SU-DHL-6 (cell line): ENCODE results near the gene WDR47.

Source experiments
- CTCF ChIP-seq: fragments of 200-600 bp; sonication (generic); IDR thresholded peaks from one replicate; pipeline ENCODE4 v1.5.1; 2017; ENCODE audit warnings: antibody characterized with exemption, mild to moderate bottlenecking, low read length, moderate library complexity; ENCODE audit not compliant: insufficient read depth, poor library complexity, severe bottlenecking
- EZH2phosphoT487 ChIP-seq: fragments of 200-600 bp; sonication (generic), shearing (Covaris generic); conservative IDR thresholded peaks from 2 replicates; pipeline ENCODE4 v1.6.1; 2018; ENCODE audit warnings: mild to moderate bottlenecking, antibody characterized with exemption, low read length, moderate library complexity, mixed read lengths

DNA sequence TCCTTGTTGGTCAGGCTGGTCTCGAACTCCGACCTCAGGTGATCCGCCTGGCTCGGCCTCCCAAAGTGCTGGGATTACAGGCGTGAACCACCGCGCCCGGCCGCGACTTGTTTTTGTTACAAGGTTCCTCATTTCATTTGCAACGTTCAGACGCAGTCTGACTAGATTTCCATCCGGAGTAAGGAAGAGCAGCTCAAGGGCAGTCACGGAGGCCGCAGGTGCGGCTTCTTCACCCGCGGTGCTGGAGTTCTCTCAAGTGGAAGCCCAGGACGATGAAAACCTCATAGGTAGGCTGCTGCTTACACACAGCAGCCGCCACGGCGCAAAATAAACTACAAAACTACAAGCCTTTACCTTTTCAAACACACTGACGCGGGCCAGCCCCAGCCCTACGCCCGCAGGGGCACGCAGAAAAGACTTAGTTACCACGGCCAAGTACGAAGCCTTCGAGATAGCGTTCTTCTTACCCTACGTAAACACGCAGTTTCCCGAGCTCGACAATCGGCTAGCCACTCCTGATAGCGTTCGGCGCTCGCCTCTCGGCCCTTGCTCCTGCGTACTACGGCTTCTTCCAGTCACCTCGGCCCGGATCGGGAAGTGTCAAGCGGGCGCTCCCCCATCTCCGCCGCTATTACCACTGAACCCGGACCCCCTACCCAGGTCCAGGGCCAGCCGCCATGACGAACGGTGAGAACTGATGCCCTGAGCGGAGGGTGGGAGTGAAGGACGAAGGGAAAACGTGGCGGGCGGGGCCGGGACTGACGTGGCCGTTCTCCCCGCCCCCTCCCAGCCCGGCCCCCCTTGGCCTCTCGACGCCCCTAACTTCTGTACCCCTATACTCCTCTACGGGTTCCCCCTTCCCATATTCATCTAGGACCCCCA, 48.5 kb upstream of the WDR47 start, which contains the start of gene TMEM167B:
- TF ChIP-seq CTCF (no peak), EZH2phosphoT487 (no peak)
